ENCODE results near the gene TIGD6.
A peak's percentile ranks its signal among the peaks of the same experiment; 100 is the strongest.

The TIGD6 gene

GRCh38 chr5:150014456-150014855 lies 14.0 kb upstream of the TIGD6 start:
- no peak overlapping the region for H3K27ac ChIP-seq
- TF ChIP-seq CTCF (IDR thresholded peaks at IDR 0.05) (no peak), ZFX (IDR thresholded peaks at IDR 0.05; ENCODE audit: borderline replicate concordance) (no peak)

- no peak for TF ChIP-seq ZFX (IDR thresholded peaks at IDR 0.05; ENCODE audit: borderline replicate concordance)
Observed at GRCh38 chr5:150013931-150014330, 13.5 kb upstream of the TIGD6 start.

GRCh38 chr5:150009671-150010387 lies 9.4 kb upstream of the TIGD6 start:
- TF ChIP-seq CTCF (IDR thresholded peaks at IDR 0.05) (no peak), ZFX (IDR thresholded peaks at IDR 0.05; ENCODE audit: borderline replicate concordance) (no peak)
- no peak overlapping the region for H3K27ac ChIP-seq

More at GRCh38 chr5:150013931-150014330, 13.5 kb upstream of the TIGD6 start:
- no peak overlapping the region for H3K27ac ChIP-seq

- TF ChIP-seq ZFX (IDR thresholded peaks at IDR 0.05; ENCODE audit: borderline replicate concordance) = no peak
- no peak for TF ChIP-seq CTCF (IDR thresholded peaks at IDR 0.05)
- no peak overlapping the region for H3K27ac ChIP-seq
Observed at GRCh38 chr5:150007050-150007449, 6.6 kb upstream of the TIGD6 start.

GRCh38 chr5:150006318-150006717 lies 5.9 kb upstream of the TIGD6 start:
- no peak overlapping the region for H3K27ac ChIP-seq
- no peak for TF ChIP-seq CTCF (IDR thresholded peaks at IDR 0.05)
- TF ChIP-seq ZFX (IDR thresholded peaks at IDR 0.05; ENCODE audit: borderline replicate concordance) = no peak

- TF ChIP-seq ZFX (IDR thresholded peaks at IDR 0.05; ENCODE audit: borderline replicate concordance) = no peak
- TF ChIP-seq CTCF (IDR thresholded peaks at IDR 0.05) = peak; percentile 61
- peak overlapping the region; percentile 90 for H3K27ac ChIP-seq
Observed at GRCh38 chr5:150001660-150002486, 1.4 kb upstream of the TIGD6 start.

- H3K27ac ChIP-seq = peak overlapping the region; percentile 90
- TF ChIP-seq ZFX (IDR thresholded peaks at IDR 0.05; ENCODE audit: borderline replicate concordance) (no peak), CTCF (IDR thresholded peaks at IDR 0.05) (no peak)
Observed at GRCh38 chr5:150000990-150001659, 671 bp upstream of the TIGD6 start.
